HEK293T (cell line): ENCODE results near the gene CACHD1.

Experiments
- ARNT ChIP-seq: fragments of 450-650 bp; IDR thresholded peaks from 2 replicates; pipeline ENCODE4 v1.6.1; 2017; ENCODE audit warnings: mild to moderate bottlenecking
- FOXK2 ChIP-seq: fragments of 450-650 bp; IDR thresholded peaks from 2 replicates; pipeline ENCODE4 v1.6.1; 2016; ENCODE audit warnings: mild to moderate bottlenecking
- FOXM1 ChIP-seq: fragments of 450-650 bp; IDR thresholded peaks from 2 replicates; pipeline ENCODE4 v1.6.1; 2017; ENCODE audit warnings: mild to moderate bottlenecking, borderline replicate concordance
- HDGF ChIP-seq: fragments of 450-650 bp; IDR thresholded peaks from 2 replicates; pipeline ENCODE4 v1.6.1; 2017; ENCODE audit warnings: antibody characterized with exemption, borderline replicate concordance
- LEF1 ChIP-seq: fragments of 450-650 bp; IDR thresholded peaks from 2 replicates; pipeline ENCODE4 v1.6.1; 2017; ENCODE audit warnings: mild to moderate bottlenecking, borderline replicate concordance
- NFRKB ChIP-seq: fragments of 450-650 bp; IDR thresholded peaks from 2 replicates; pipeline ENCODE4 v1.6.1; 2016; ENCODE audit warnings: mild to moderate bottlenecking, moderate library complexity
- SUZ12 ChIP-seq: fragments of 450-650 bp; IDR thresholded peaks from 2 replicates; pipeline ENCODE4 v1.6.1; 2016; ENCODE audit warnings: mild to moderate bottlenecking
- TARDBP ChIP-seq: fragments of 450-650 bp; IDR thresholded peaks from 2 replicates; pipeline ENCODE4 v1.6.1; 2016
- ZNF384 ChIP-seq: fragments of 450-650 bp; IDR thresholded peaks from 2 replicates; pipeline ENCODE4 v1.6.1; 2016

DNA sequence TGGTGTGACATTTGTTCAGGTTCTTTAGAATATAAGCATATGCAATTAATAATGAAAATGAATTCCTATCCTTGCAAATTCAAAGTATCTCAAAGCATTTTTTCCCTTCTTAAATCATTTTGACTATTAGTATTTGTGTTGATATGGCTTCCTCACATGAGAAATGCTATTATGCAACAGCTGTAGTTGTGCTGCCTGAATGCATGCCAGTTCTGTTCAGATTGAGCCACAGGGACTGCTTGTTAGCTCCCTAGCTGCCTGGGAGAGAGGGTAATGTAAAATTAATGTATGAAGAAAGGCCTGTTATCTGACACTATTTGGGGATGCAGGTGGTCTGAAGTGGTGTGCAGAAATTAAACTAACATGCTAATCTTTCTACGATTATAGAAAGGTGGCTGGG lies 45.5 kb downstream of the CACHD1 start:
- TF ChIP-seq TARDBP: no peak
- no peak for TF ChIP-seq ARNT
- TF ChIP-seq ZNF384: no peak
- TF ChIP-seq HDGF: no peak
- no peak for TF ChIP-seq NFRKB
- no peak for TF ChIP-seq FOXM1
- no peak for TF ChIP-seq FOXK2
- no peak for TF ChIP-seq SUZ12
- TF ChIP-seq LEF1: no peak
